ENCODE data around the gene SLC6A8.
"Not testable (repeated sequence)": the region's sequence is repeated elsewhere in the genome, so short reads cannot be mapped to it uniquely, and the experiment has no call there.

SLC6A8 gene

DNA sequence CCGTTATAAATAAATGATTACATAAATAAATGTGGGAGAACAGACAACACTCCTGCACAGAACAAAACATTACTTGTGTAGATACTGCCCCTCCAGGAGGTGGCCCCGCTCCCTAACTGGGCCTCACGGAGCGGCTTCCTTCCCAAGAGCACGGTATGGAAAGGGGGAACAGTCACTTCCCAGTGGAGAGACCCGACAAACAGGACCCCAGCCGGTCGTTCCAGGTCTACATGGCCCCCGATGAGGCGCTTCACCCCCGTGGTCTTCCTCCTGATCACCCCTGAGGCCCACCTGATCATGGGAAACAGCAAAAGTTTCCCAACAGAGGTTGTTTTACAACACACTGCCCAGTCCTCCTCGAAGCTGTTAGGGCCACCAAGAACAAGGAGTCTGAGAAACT lies 6.6 kb upstream of the SLC6A8 start:
- H3K27me3 ChIP-seq (ENCODE audit: control insufficient read depth in 3 of 3, insufficient read depth in 3 of 3, low read depth in 1 of 3, low read length in 3 of 3) = peaks cover 0 to 4% (median 0%) of the 10 kb centered on the region in 3 experiments
- H2BK12ac ChIP-seq (ENCODE audit: low read length) = no peak overlapping the region
- no peak overlapping the region for H4K91ac ChIP-seq (ENCODE audit: low read depth, low read length, poor library complexity)
- peaks cover 6% of the 10 kb centered on the region for H3K79me1 ChIP-seq (ENCODE audit: low read depth, low read length)
- H2BK120ac ChIP-seq (ENCODE audit: low read depth, low read length) = no peak overlapping the region
- H3K18ac ChIP-seq (ENCODE audit: low read length) = peak overlapping the region; percentile 6
- H3K23ac ChIP-seq (ENCODE audit: low read depth, low read length, poor library complexity) = no peak overlapping the region
- no peak overlapping the region for H3K4me3 ChIP-seq (ENCODE audit: low read length in 2 of 2)
- H2AFZ ChIP-seq (ENCODE audit: low read length) = no peak overlapping the region
- peaks cover 0 to 2% of the 10 kb centered on the region in 2 donors for H3K9me3 ChIP-seq (replicated peaks in 1 of 2; ENCODE audit: control insufficient read depth in 2 of 2, insufficient read depth in 1 of 2, low read depth in 1 of 2, low read length in 2 of 2)
- no peak overlapping the region for H2BK15ac ChIP-seq (ENCODE audit: low read length)
- no peak overlapping the region for H2BK5ac ChIP-seq (ENCODE audit: low read length)
- H3K14ac ChIP-seq (ENCODE audit: low read length) = no peak overlapping the region
- no peak overlapping the region for H4K8ac ChIP-seq (ENCODE audit: low read depth, low read length)
- peak overlapping the region; percentile 70 for H2AK5ac ChIP-seq (ENCODE audit: low read depth, low read length)
- no peak overlapping the region for H3K27ac ChIP-seq (replicated peaks; ENCODE audit: low read length)
- H3K4me2 ChIP-seq (ENCODE audit: insufficient read depth, low read length, poor library complexity, severe bottlenecking) = no peak overlapping the region
- no peak overlapping the region for H3K4ac ChIP-seq (ENCODE audit: low read length)
- peaks cover 9 to 13% of the 10 kb centered on the region in 2 donors for H3K4me1 ChIP-seq (ENCODE audit: control insufficient read depth in 2 of 2, insufficient read depth in 1 of 2, low read depth in 1 of 2, low read length in 2 of 2)
- no CpG with 5 or more reads among the region's 12 CpGs for WGBS, 2 donors (ENCODE audit: extremely low coverage in 2 of 2, insufficient read length in 2 of 2, insufficient replicate concordance in 1 of 2)
- H3K9ac ChIP-seq (ENCODE audit: low read depth, low read length, poor library complexity) = no peak overlapping the region
- no peaks in the 10 kb centered on the region for H3K36me3 ChIP-seq (replicated peaks in 1 of 2; ENCODE audit: control insufficient read depth in 2 of 2, insufficient read depth in 2 of 2, low read length in 2 of 2)
- no peak for DNase-seq (ENCODE audit: low spot score)

DNA sequence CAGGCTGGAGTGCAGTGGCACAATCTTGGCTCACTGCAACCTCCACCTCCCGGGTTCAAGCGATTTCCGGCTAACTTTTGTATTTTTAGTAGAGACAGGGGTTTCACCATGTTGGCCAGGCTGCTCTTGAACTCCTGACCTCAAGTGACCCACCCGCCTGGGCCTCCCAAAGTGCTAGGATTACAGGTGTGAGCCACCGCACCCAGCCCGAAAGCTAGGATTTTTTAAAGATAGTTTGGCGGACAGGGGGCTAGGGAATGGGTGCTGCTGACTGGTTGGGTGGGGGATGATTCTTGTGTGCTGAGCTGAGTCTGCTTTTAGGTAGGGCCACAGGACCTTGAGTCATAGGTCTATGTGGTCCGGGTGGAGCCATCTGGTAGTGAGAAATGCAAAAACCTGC lies 4.2 kb upstream of the SLC6A8 start:
- H3K9me3 ChIP-seq (replicated peaks in 1 of 2; ENCODE audit: control insufficient read depth in 2 of 2, insufficient read depth in 1 of 2, low read depth in 1 of 2, low read length in 2 of 2); H3K23ac ChIP-seq (ENCODE audit: low read depth, low read length, poor library complexity); H3K4me3 ChIP-seq (ENCODE audit: low read length in 2 of 2); H2BK120ac ChIP-seq (ENCODE audit: low read depth, low read length); H2BK15ac ChIP-seq (ENCODE audit: low read length); H3K79me1 ChIP-seq (ENCODE audit: low read depth, low read length); H3K27me3 ChIP-seq (ENCODE audit: control insufficient read depth in 3 of 3, insufficient read depth in 3 of 3, low read depth in 1 of 3, low read length in 3 of 3); H2AK5ac ChIP-seq (ENCODE audit: low read depth, low read length); H3K9ac ChIP-seq (ENCODE audit: low read depth, low read length, poor library complexity); H3K18ac ChIP-seq (ENCODE audit: low read length); DNase-seq (ENCODE audit: low spot score); H4K91ac ChIP-seq (ENCODE audit: low read depth, low read length, poor library complexity); H3K36me3 ChIP-seq (replicated peaks in 1 of 2; ENCODE audit: control insufficient read depth in 2 of 2, insufficient read depth in 2 of 2, low read length in 2 of 2); H3K4ac ChIP-seq (ENCODE audit: low read length); H4K8ac ChIP-seq (ENCODE audit: low read depth, low read length); H3K4me2 ChIP-seq (ENCODE audit: insufficient read depth, low read length, poor library complexity, severe bottlenecking); H2AFZ ChIP-seq (ENCODE audit: low read length); H2BK5ac ChIP-seq (ENCODE audit: low read length); H3K14ac ChIP-seq (ENCODE audit: low read length); H2BK12ac ChIP-seq (ENCODE audit: low read length): not testable (repeated sequence)
- Histone ChIP-seq H3K4me1 (ENCODE audit: control insufficient read depth in 2 of 2, insufficient read depth in 1 of 2, low read depth in 1 of 2, low read length in 2 of 2) (peaks cover 13 to 19% of the 10 kb centered on the region in 2 donors), H3K27ac (replicated peaks; ENCODE audit: low read length) (peak overlapping the region; percentile 83)
- no CpG with 5 or more reads among the region's 8 CpGs for WGBS, 2 donors (ENCODE audit: extremely low coverage in 2 of 2, insufficient read length in 2 of 2, insufficient replicate concordance in 1 of 2)

DNA sequence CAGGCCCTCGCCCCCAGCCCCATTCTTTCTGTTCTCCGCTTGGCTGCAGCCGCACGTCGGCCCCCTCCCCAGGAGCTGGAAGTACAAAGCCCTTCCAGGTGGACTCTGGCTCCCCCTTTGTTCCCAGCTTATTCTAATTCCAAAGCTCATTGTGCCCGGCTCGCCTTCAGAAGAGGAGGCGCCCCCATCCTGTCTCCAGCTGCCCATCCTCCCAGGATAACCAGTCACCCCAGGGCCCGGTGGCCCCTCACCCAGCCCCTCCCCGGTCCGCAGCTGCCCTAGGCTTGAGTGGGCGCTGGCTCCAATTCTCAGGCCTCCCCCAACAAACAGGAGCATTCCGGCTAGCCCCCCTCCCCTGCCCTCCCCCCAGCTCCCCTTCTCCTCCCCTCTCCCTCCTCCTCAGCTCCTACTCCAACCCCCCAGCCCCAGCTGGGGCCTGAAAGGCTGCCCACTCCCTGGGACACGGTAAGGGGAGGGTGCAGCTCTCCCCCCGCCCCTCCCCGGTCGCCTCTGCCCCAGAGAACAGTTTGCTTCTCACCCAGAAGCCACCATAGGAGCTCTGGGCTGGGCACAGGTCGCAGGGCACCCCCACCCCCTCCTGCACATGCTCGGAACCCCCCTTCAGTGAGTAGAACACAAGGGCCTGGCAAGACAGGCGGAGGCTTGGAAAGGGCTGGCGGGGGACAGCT lies 3.1 kb upstream of the SLC6A8 start:
- no peak overlapping the region for H2BK15ac ChIP-seq (ENCODE audit: low read length)
- no peak overlapping the region for H3K4ac ChIP-seq (ENCODE audit: low read length)
- no peak overlapping the region for H4K91ac ChIP-seq (ENCODE audit: low read depth, low read length, poor library complexity)
- peak overlapping the region; percentile 98 for H2BK5ac ChIP-seq (ENCODE audit: low read length)
- DNase-seq (ENCODE audit: low spot score) = peak; percentile 74
- H4K8ac ChIP-seq (ENCODE audit: low read depth, low read length) = no peak overlapping the region
- H3K9ac ChIP-seq (ENCODE audit: low read depth, low read length, poor library complexity) = no peak overlapping the region
- H3K18ac ChIP-seq (ENCODE audit: low read length) = peak overlapping the region; percentile 98
- peak overlapping the region; percentile 49 to 66 for H3K4me3 ChIP-seq (ENCODE audit: low read length in 2 of 2)
- H3K79me1 ChIP-seq (ENCODE audit: low read depth, low read length) = peaks cover 7% of the 10 kb centered on the region
- peak overlapping the region; percentile 52 for H3K4me2 ChIP-seq (ENCODE audit: insufficient read depth, low read length, poor library complexity, severe bottlenecking)
- peaks cover 0 to 4% (median 0%) of the 10 kb centered on the region in 3 experiments for H3K27me3 ChIP-seq (ENCODE audit: control insufficient read depth in 3 of 3, insufficient read depth in 3 of 3, low read depth in 1 of 3, low read length in 3 of 3)
- peak overlapping the region; percentile 76 for H2BK120ac ChIP-seq (ENCODE audit: low read depth, low read length)
- whole genome bisulfite sequencing, 2 donors (ENCODE audit: extremely low coverage in 2 of 2, insufficient read length in 2 of 2, insufficient replicate concordance in 1 of 2) = no CpG with 5 or more reads among the region's 21 CpGs
- H3K14ac ChIP-seq (ENCODE audit: low read length) = no peak overlapping the region
- no peaks in the 10 kb centered on the region for H3K36me3 ChIP-seq (replicated peaks in 1 of 2; ENCODE audit: control insufficient read depth in 2 of 2, insufficient read depth in 2 of 2, low read length in 2 of 2)
- H3K4me1 ChIP-seq (ENCODE audit: control insufficient read depth in 2 of 2, insufficient read depth in 1 of 2, low read depth in 1 of 2, low read length in 2 of 2) = peaks cover 13 to 19% of the 10 kb centered on the region in 2 donors
- H2AFZ ChIP-seq (ENCODE audit: low read length) = no peak overlapping the region
- no peak overlapping the region for H2AK5ac ChIP-seq (ENCODE audit: low read depth, low read length)
- H2BK12ac ChIP-seq (ENCODE audit: low read length) = no peak overlapping the region
- H3K9me3 ChIP-seq (replicated peaks in 1 of 2; ENCODE audit: control insufficient read depth in 2 of 2, insufficient read depth in 1 of 2, low read depth in 1 of 2, low read length in 2 of 2) = peaks cover 0 to 2% of the 10 kb centered on the region in 2 donors
- peak overlapping the region; percentile 97 for H3K27ac ChIP-seq (replicated peaks; ENCODE audit: low read length)
- H3K23ac ChIP-seq (ENCODE audit: low read depth, low read length, poor library complexity) = no peak overlapping the region

DNA sequence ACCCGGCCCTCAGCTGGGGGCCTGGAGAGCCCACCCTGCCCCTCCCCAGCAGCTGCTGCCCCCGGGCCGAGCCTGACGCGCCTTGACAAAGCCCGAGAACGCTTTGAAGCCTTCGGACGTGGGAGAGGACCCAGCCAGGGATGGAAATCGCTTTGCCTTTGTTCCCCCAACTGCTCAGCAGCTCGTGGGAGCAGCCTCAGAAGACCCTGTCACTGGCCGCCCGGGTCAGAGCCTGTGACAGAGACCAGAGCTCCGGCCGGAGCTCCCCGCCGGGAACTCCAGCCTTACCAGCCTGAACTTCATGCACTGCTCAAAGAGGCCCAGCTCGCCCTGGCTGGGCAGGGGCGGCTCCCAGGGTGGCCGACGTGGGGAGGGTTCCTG lies 2.6 kb upstream of the SLC6A8 start:
- Histone ChIP-seq H2BK5ac (ENCODE audit: low read length) (peak overlapping the region; percentile 98), H3K27ac (replicated peaks; ENCODE audit: low read length) (peak overlapping the region; percentile 97), H3K4ac (ENCODE audit: low read length) (peak overlapping the region; percentile 53), H3K14ac (ENCODE audit: low read length) (no peak overlapping the region), H2AK5ac (ENCODE audit: low read depth, low read length) (peak overlapping the region; percentile 56), H3K4me2 (ENCODE audit: insufficient read depth, low read length, poor library complexity, severe bottlenecking) (peak overlapping the region; percentile 52), H4K8ac (ENCODE audit: low read depth, low read length) (no peak overlapping the region), H2BK120ac (ENCODE audit: low read depth, low read length) (peak overlapping the region; percentile 76), H2AFZ (ENCODE audit: low read length) (no peak overlapping the region), H3K79me1 (ENCODE audit: low read depth, low read length) (peaks cover 11% of the 10 kb centered on the region), H4K91ac (ENCODE audit: low read depth, low read length, poor library complexity) (peak overlapping the region; percentile 43), H2BK15ac (ENCODE audit: low read length) (no peak overlapping the region), H3K18ac (ENCODE audit: low read length) (peak overlapping the region; percentile 98), H3K36me3 (replicated peaks in 1 of 2; ENCODE audit: control insufficient read depth in 2 of 2, insufficient read depth in 2 of 2, low read length in 2 of 2) (peaks cover 4 to 5% of the 10 kb centered on the region in 2 donors), H3K4me3 (ENCODE audit: low read length in 2 of 2) (peak overlapping the region; percentile 49 to 72), H2BK12ac (ENCODE audit: low read length) (no peak overlapping the region), H3K23ac (ENCODE audit: low read depth, low read length, poor library complexity) (no peak overlapping the region), H3K27me3 (ENCODE audit: control insufficient read depth in 3 of 3, insufficient read depth in 3 of 3, low read depth in 1 of 3, low read length in 3 of 3) (peaks cover 0 to under 1% (median 0%) of the 10 kb centered on the region in 3 experiments), H3K9me3 (replicated peaks in 1 of 2; ENCODE audit: control insufficient read depth in 2 of 2, insufficient read depth in 1 of 2, low read depth in 1 of 2, low read length in 2 of 2) (peaks cover 0 to 2% of the 10 kb centered on the region in 2 donors), H3K4me1 (ENCODE audit: control insufficient read depth in 2 of 2, insufficient read depth in 1 of 2, low read depth in 1 of 2, low read length in 2 of 2) (peaks cover 16 to 23% of the 10 kb centered on the region in 2 donors), H3K9ac (ENCODE audit: low read depth, low read length, poor library complexity) (peak overlapping the region; percentile 60)
- no CpG with 5 or more reads among the region's 21 CpGs for WGBS, 2 donors (ENCODE audit: extremely low coverage in 2 of 2, insufficient read length in 2 of 2, insufficient replicate concordance in 1 of 2)
- DNase-seq (ENCODE audit: low spot score) = no peak
